ENCODE data around the gene ZNF234.

ZNF234 gene

GRCh38 chr19:44142059-44142433 is 692 bp downstream of the ZNF234 start:
- WGBS, 2 donors (ENCODE audit: extremely low coverage in 2 of 2, insufficient read length in 2 of 2, insufficient replicate concordance in 1 of 2) = no CpG with 5 or more reads among the region's 13 CpGs
- DNase-seq (ENCODE audit: low spot score) = no peak

GRCh38 chr19:44149776-44150175 is 8.4 kb downstream of the ZNF234 start:
- H4K91ac ChIP-seq (ENCODE audit: low read depth, low read length, poor library complexity) = no peak overlapping the region
- H2BK120ac ChIP-seq (ENCODE audit: low read depth, low read length) = no peak overlapping the region
- H3K4me2 ChIP-seq (ENCODE audit: insufficient read depth, low read length, poor library complexity, severe bottlenecking) = no peak overlapping the region
- H3K27ac ChIP-seq (replicated peaks; ENCODE audit: low read length) = no peak overlapping the region
- no peak overlapping the region for H2AK5ac ChIP-seq (ENCODE audit: low read depth, low read length)
- H2BK12ac ChIP-seq (ENCODE audit: low read length) = no peak overlapping the region
- H3K9ac ChIP-seq (ENCODE audit: low read depth, low read length, poor library complexity) = no peak overlapping the region
- DNase-seq (ENCODE audit: low spot score) = no peak
- no peak overlapping the region for H3K4ac ChIP-seq (ENCODE audit: low read length)
- H3K9me3 ChIP-seq (replicated peaks in 1 of 2; ENCODE audit: control insufficient read depth in 2 of 2, insufficient read depth in 1 of 2, low read depth in 1 of 2, low read length in 2 of 2) = peaks cover 0 to 3% of the 10 kb centered on the region in 2 donors
- H3K79me1 ChIP-seq (ENCODE audit: low read depth, low read length) = no peaks in the 10 kb centered on the region
- no peak overlapping the region for H4K8ac ChIP-seq (ENCODE audit: low read depth, low read length)
- no peak overlapping the region for H3K4me3 ChIP-seq (ENCODE audit: low read length in 2 of 2)
- H3K27me3 ChIP-seq (ENCODE audit: control insufficient read depth in 3 of 3, insufficient read depth in 3 of 3, low read depth in 1 of 3, low read length in 3 of 3) = peaks cover 0 to 2% (median 0%) of the 10 kb centered on the region in 3 experiments
- no peak overlapping the region for H2BK5ac ChIP-seq (ENCODE audit: low read length)
- no peak overlapping the region for H3K14ac ChIP-seq (ENCODE audit: low read length)
- no peaks in the 10 kb centered on the region for H3K4me1 ChIP-seq (ENCODE audit: control insufficient read depth in 2 of 2, insufficient read depth in 1 of 2, low read depth in 1 of 2, low read length in 2 of 2)
- H3K18ac ChIP-seq (ENCODE audit: low read length) = no peak overlapping the region
- no peak overlapping the region for H2BK15ac ChIP-seq (ENCODE audit: low read length)
- no peak overlapping the region for H3K23ac ChIP-seq (ENCODE audit: low read depth, low read length, poor library complexity)
- H2AFZ ChIP-seq (ENCODE audit: low read length) = no peak overlapping the region
- H3K36me3 ChIP-seq (replicated peaks in 1 of 2; ENCODE audit: control insufficient read depth in 2 of 2, insufficient read depth in 2 of 2, low read length in 2 of 2) = peaks cover 18 to 96% of the 10 kb centered on the region in 2 donors
- no CpG with 5 or more reads among the region's 4 CpGs for WGBS, 2 donors (ENCODE audit: extremely low coverage in 2 of 2, insufficient read length in 2 of 2, insufficient replicate concordance in 1 of 2)

More at GRCh38 chr19:44142059-44142433, 692 bp downstream of the ZNF234 start:
- H2BK12ac ChIP-seq (ENCODE audit: low read length) = no peak overlapping the region
- H3K18ac ChIP-seq (ENCODE audit: low read length) = peak overlapping the region; percentile 39
- H4K8ac ChIP-seq (ENCODE audit: low read depth, low read length) = no peak overlapping the region
- H3K27ac ChIP-seq (replicated peaks; ENCODE audit: low read length) = no peak overlapping the region
- H2BK15ac ChIP-seq (ENCODE audit: low read length) = no peak overlapping the region
- H3K4me1 ChIP-seq (ENCODE audit: control insufficient read depth in 2 of 2, insufficient read depth in 1 of 2, low read depth in 1 of 2, low read length in 2 of 2) = peaks cover 0 to 4% of the 10 kb centered on the region in 2 donors
- H3K79me1 ChIP-seq (ENCODE audit: low read depth, low read length) = peaks cover 2% of the 10 kb centered on the region
- no peak overlapping the region for H2BK120ac ChIP-seq (ENCODE audit: low read depth, low read length)
- peak overlapping the region; percentile 75 to 90 for H3K4me3 ChIP-seq (ENCODE audit: low read length in 2 of 2)
- peak overlapping the region; percentile 66 for H3K4me2 ChIP-seq (ENCODE audit: insufficient read depth, low read length, poor library complexity, severe bottlenecking)
- no peak overlapping the region for H2AK5ac ChIP-seq (ENCODE audit: low read depth, low read length)
- H3K27me3 ChIP-seq (ENCODE audit: control insufficient read depth in 3 of 3, insufficient read depth in 3 of 3, low read depth in 1 of 3, low read length in 3 of 3) = no peaks in the 10 kb centered on the region
- no peak overlapping the region for H4K91ac ChIP-seq (ENCODE audit: low read depth, low read length, poor library complexity)
- H2BK5ac ChIP-seq (ENCODE audit: low read length) = no peak overlapping the region
- H3K23ac ChIP-seq (ENCODE audit: low read depth, low read length, poor library complexity) = peak overlapping the region; percentile 23
- no peaks in the 10 kb centered on the region for H3K9me3 ChIP-seq (replicated peaks in 1 of 2; ENCODE audit: control insufficient read depth in 2 of 2, insufficient read depth in 1 of 2, low read depth in 1 of 2, low read length in 2 of 2)
- H2AFZ ChIP-seq (ENCODE audit: low read length) = peak overlapping the region; percentile 95
- peaks cover 3 to 28% of the 10 kb centered on the region in 2 donors for H3K36me3 ChIP-seq (replicated peaks in 1 of 2; ENCODE audit: control insufficient read depth in 2 of 2, insufficient read depth in 2 of 2, low read length in 2 of 2)
- H3K4ac ChIP-seq (ENCODE audit: low read length) = no peak overlapping the region
- H3K14ac ChIP-seq (ENCODE audit: low read length) = peak overlapping the region; percentile 25
- H3K9ac ChIP-seq (ENCODE audit: low read depth, low read length, poor library complexity) = no peak overlapping the region

GRCh38 chr19:44151491-44151890 is 10.1 kb downstream of the ZNF234 start:
- no peak overlapping the region for H4K91ac ChIP-seq (ENCODE audit: low read depth, low read length, poor library complexity)
- H3K18ac ChIP-seq (ENCODE audit: low read length) = no peak overlapping the region
- H2BK120ac ChIP-seq (ENCODE audit: low read depth, low read length) = no peak overlapping the region
- H4K8ac ChIP-seq (ENCODE audit: low read depth, low read length) = no peak overlapping the region
- H3K4me3 ChIP-seq (ENCODE audit: low read length in 2 of 2) = no peak overlapping the region
- H3K36me3 ChIP-seq (replicated peaks in 1 of 2; ENCODE audit: control insufficient read depth in 2 of 2, insufficient read depth in 2 of 2, low read length in 2 of 2) = peaks cover 24 to 96% of the 10 kb centered on the region in 2 donors
- no peak overlapping the region for H3K23ac ChIP-seq (ENCODE audit: low read depth, low read length, poor library complexity)
- H3K4ac ChIP-seq (ENCODE audit: low read length) = no peak overlapping the region
- no peak overlapping the region for H2AFZ ChIP-seq (ENCODE audit: low read length)
- no peaks in the 10 kb centered on the region for H3K79me1 ChIP-seq (ENCODE audit: low read depth, low read length)
- WGBS, 2 donors (ENCODE audit: extremely low coverage in 2 of 2, insufficient read length in 2 of 2, insufficient replicate concordance in 1 of 2) = no CpG with 5 or more reads among the region's 5 CpGs
- H3K14ac ChIP-seq (ENCODE audit: low read length) = no peak overlapping the region
- no peak overlapping the region for H2AK5ac ChIP-seq (ENCODE audit: low read depth, low read length)
- H2BK12ac ChIP-seq (ENCODE audit: low read length) = no peak overlapping the region
- DNase-seq (ENCODE audit: low spot score) = no peak
- H2BK5ac ChIP-seq (ENCODE audit: low read length) = no peak overlapping the region
- no peaks in the 10 kb centered on the region for H3K4me1 ChIP-seq (ENCODE audit: control insufficient read depth in 2 of 2, insufficient read depth in 1 of 2, low read depth in 1 of 2, low read length in 2 of 2)
- no peak overlapping the region for H3K4me2 ChIP-seq (ENCODE audit: insufficient read depth, low read length, poor library complexity, severe bottlenecking)
- H3K27ac ChIP-seq (replicated peaks; ENCODE audit: low read length) = no peak overlapping the region
- no peak overlapping the region for H3K9ac ChIP-seq (ENCODE audit: low read depth, low read length, poor library complexity)
- H3K9me3 ChIP-seq (replicated peaks in 1 of 2; ENCODE audit: control insufficient read depth in 2 of 2, insufficient read depth in 1 of 2, low read depth in 1 of 2, low read length in 2 of 2) = peaks cover 5 to 19% of the 10 kb centered on the region in 2 donors
- peaks cover 0 to 2% (median 0%) of the 10 kb centered on the region in 3 experiments for H3K27me3 ChIP-seq (ENCODE audit: control insufficient read depth in 3 of 3, insufficient read depth in 3 of 3, low read depth in 1 of 3, low read length in 3 of 3)
- H2BK15ac ChIP-seq (ENCODE audit: low read length) = no peak overlapping the region

GRCh38 chr19:44156475-44156874 is 15.1 kb downstream of the ZNF234 start:
- Histone ChIP-seq H4K91ac (ENCODE audit: low read depth, low read length, poor library complexity) (no peak overlapping the region), H3K18ac (ENCODE audit: low read length) (no peak overlapping the region), H3K4me2 (ENCODE audit: insufficient read depth, low read length, poor library complexity, severe bottlenecking) (no peak overlapping the region), H3K36me3 (replicated peaks in 1 of 2; ENCODE audit: control insufficient read depth in 2 of 2, insufficient read depth in 2 of 2, low read length in 2 of 2) (peaks cover 25 to 67% of the 10 kb centered on the region in 2 donors), H2BK5ac (ENCODE audit: low read length) (no peak overlapping the region), H2AK5ac (ENCODE audit: low read depth, low read length) (no peak overlapping the region), H3K14ac (ENCODE audit: low read length) (no peak overlapping the region), H3K27ac (replicated peaks; ENCODE audit: low read length) (no peak overlapping the region), H3K79me1 (ENCODE audit: low read depth, low read length) (no peaks in the 10 kb centered on the region), H2BK120ac (ENCODE audit: low read depth, low read length) (no peak overlapping the region), H3K9ac (ENCODE audit: low read depth, low read length, poor library complexity) (no peak overlapping the region), H3K4me1 (ENCODE audit: control insufficient read depth in 2 of 2, insufficient read depth in 1 of 2, low read depth in 1 of 2, low read length in 2 of 2) (no peaks in the 10 kb centered on the region), H3K4ac (ENCODE audit: low read length) (no peak overlapping the region), H4K8ac (ENCODE audit: low read depth, low read length) (no peak overlapping the region), H2BK12ac (ENCODE audit: low read length) (no peak overlapping the region), H2AFZ (ENCODE audit: low read length) (no peak overlapping the region), H3K23ac (ENCODE audit: low read depth, low read length, poor library complexity) (no peak overlapping the region), H3K27me3 (ENCODE audit: control insufficient read depth in 3 of 3, insufficient read depth in 3 of 3, low read depth in 1 of 3, low read length in 3 of 3) (no peaks in the 10 kb centered on the region), H2BK15ac (ENCODE audit: low read length) (no peak overlapping the region), H3K9me3 (replicated peaks in 1 of 2; ENCODE audit: control insufficient read depth in 2 of 2, insufficient read depth in 1 of 2, low read depth in 1 of 2, low read length in 2 of 2) (peaks cover 16 to 41% of the 10 kb centered on the region in 2 donors), H3K4me3 (ENCODE audit: low read length in 2 of 2) (no peak overlapping the region)
- no CpG with 5 or more reads among the region's 2 CpGs for WGBS, 2 donors (ENCODE audit: extremely low coverage in 2 of 2, insufficient read length in 2 of 2, insufficient replicate concordance in 1 of 2)
- no peak for DNase-seq (ENCODE audit: low spot score)

Measured in neuronal stem cell (in vitro differentiated cells).